ENCODE measurements around the gene SMG9. TPM values are rescaled to one million over a fixed set of nuclear protein-coding genes. Genes with fewer than 3 reads are reported as not detected.

Gene SMG9
- total and polyA plus RNA-seq, 2 of the 4 experiments (the other 2 are of a cell fraction): 4.8 to 24.3 TPM

GRCh38 chr19:43748685-43749084 is 6.1 kb downstream of the SMG9 start:
- no peak for DNase-seq
- POLR2A ChIA-PET (ENCODE audit: unreplicated experiment): no interaction called here
- no peak overlapping the region for H3K4ac ChIP-seq (ENCODE audit: low read depth, low read length)
- dilution Hi-C loops (cut with HindIII; ENCODE audit: low sequenced_read_pairs, unreplicated experiment): no loop called here
- H3K27ac ChIP-seq (ENCODE audit: insufficient read depth, low read length): no peak overlapping the region
- H4K5ac ChIP-seq (ENCODE audit: low read depth, low read length): no peak overlapping the region
- CTCF ChIA-PET: no interaction called here
- H3K27me3 ChIP-seq (ENCODE audit: control insufficient read depth, insufficient read depth, low read length): no peaks in the 10 kb centered on the region
- no peak overlapping the region for H4K8ac ChIP-seq (ENCODE audit: low read depth in 2 of 2, low read length in 2 of 2)
- intact Hi-C loops (cut with micrococcal nuclease): no loop called here
- H3K14ac ChIP-seq (replicated peaks; ENCODE audit: low read depth, low read length): no peak overlapping the region
- no peak overlapping the region for H2BK15ac ChIP-seq (ENCODE audit: low read depth, low read length)
- H2BK5ac ChIP-seq (ENCODE audit: low read depth, low read length, poor library complexity, severe bottlenecking): no peak overlapping the region
- BruUV-seq (replicated peaks): no TSS peak
- no peak overlapping the region for H3K9ac ChIP-seq (ENCODE audit: low read depth, low read length)
- H3K36me3 ChIP-seq (ENCODE audit: control insufficient read depth, insufficient read depth, low read length): peaks cover 42% of the 10 kb centered on the region
- peaks cover 7 to 62% of the 10 kb centered on the region in 2 experiments for H3K79me1 ChIP-seq (ENCODE audit: low read depth in 1 of 2, low read length in 2 of 2)
- H2AFZ ChIP-seq (replicated peaks; ENCODE audit: low read length, poor library complexity): no peak overlapping the region
- H3K9me3 ChIP-seq (ENCODE audit: control insufficient read depth, insufficient read depth, low read length): no peaks in the 10 kb centered on the region
- H2AK5ac ChIP-seq (ENCODE audit: low read depth, low read length): no peak overlapping the region
- peaks cover 8% of the 10 kb centered on the region; the same call in 1 of the 2 replicates for H3K9me1 ChIP-seq (ENCODE audit: insufficient read depth, low read length)
- peaks cover 22% of the 10 kb centered on the region; the same call in 1 of the 2 replicates for H4K20me1 ChIP-seq (ENCODE audit: insufficient read depth, low read length)
- ATAC-seq (ENCODE audit: low read depth): no peak
- H4K91ac ChIP-seq (ENCODE audit: insufficient read depth, low read depth, low read length): no peak overlapping the region
- TF ChIP-seq SMC3 (IDR thresholded peaks at IDR 0.05; ENCODE audit: low read depth, low read length) (no peak), USF2 (IDR thresholded peaks at IDR 0.05; ENCODE audit: low read depth, low read length) (no peak), POLR2A (IDR thresholded peaks at IDR 0.05; ENCODE audit: low read depth, low read length) (no peak), MAFK (IDR thresholded peaks at IDR 0.05; ENCODE audit: low read depth, low read length) (no peak)
- peaks cover 9% of the 10 kb centered on the region for H3K4me1 ChIP-seq (ENCODE audit: control insufficient read depth, insufficient read depth, low read length)
- no peak overlapping the region for H3K56ac ChIP-seq (ENCODE audit: extremely low read depth, insufficient read depth, low read length)
- H2AK9ac ChIP-seq (replicated peaks; ENCODE audit: low read depth, low read length, poor library complexity): peak overlapping the region; percentile 39
- H2BK120ac ChIP-seq (ENCODE audit: low read depth, low read length): no peak overlapping the region
- no peak overlapping the region for H3K18ac ChIP-seq (ENCODE audit: low read depth, low read length)
- H3K4me2 ChIP-seq (ENCODE audit: low read depth, low read length): no peak overlapping the region
- H2BK20ac ChIP-seq (ENCODE audit: low read depth, low read length): no peak overlapping the region
- no CpG with 5 or more reads among the region's 4 CpGs for WGBS, 2 experiments (ENCODE audit: extremely low coverage in 2 of 2, insufficient read length in 1 of 2)
- no peak overlapping the region for H3K23ac ChIP-seq (ENCODE audit: low read depth, low read length)
- no peak overlapping the region for H3K4me3 ChIP-seq (ENCODE audit: insufficient read depth, low read depth, low read length)
- in situ Hi-C loops (cut with MboI; ENCODE audit: low sequenced_read_pairs): loop anchor here (5.0 kb wide), 1 partner anchor 34 kb away; the partner anchor contains the start of gene KCNN4
